GM12892 (cell line): ENCODE results near the gene ZNF638.
"Not testable (repeated sequence)": the region's sequence is repeated elsewhere in the genome, so short reads cannot be mapped to it uniquely, and the experiment has no call there.

Experiments
- POLR2A ChIP-seq: IDR thresholded peaks from 2 replicates; pipeline ENCODE4 v1.6.1; 2011; ENCODE audit warnings: low read depth, low read length, control low read depth
- POLR2AphosphoS5 ChIP-seq: IDR thresholded peaks from 2 replicates; pipeline ENCODE4 v1.6.1; 2011; ENCODE audit warnings: low read depth, low read length, control low read depth
- TAF1 ChIP-seq: IDR thresholded peaks from 2 replicates; pipeline ENCODE4 v1.6.1; 2011; ENCODE audit warnings: low read depth, mild to moderate bottlenecking, control low read depth, low read length, borderline replicate concordance

DNA sequence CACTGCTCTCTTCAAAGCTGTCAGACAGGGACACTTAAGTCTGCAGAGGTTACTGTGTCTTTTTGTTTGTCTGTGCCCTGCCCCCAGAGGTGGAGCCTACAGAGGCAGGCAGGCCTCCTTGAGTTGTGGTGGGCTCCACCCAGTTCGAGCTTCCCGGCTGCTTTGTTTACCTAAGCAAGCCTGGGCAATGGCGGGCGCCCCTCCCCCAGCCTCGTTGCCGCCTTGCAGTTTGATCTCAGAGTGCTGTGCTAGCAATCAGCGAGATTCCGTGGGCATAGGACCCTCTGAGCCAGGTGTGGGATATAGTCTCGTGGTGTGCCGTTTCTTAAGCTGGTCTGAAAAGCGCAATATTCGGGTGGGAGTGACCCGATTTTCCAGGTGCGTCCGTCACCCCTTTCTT is 85.3 kb downstream of the ZNF638 start:
- TF ChIP-seq POLR2AphosphoS5, POLR2A, TAF1: not testable (repeated sequence)
